ENCODE measurements around the gene APOL4. TPM values are rescaled to one million over a fixed set of nuclear protein-coding genes. Genes with fewer than 3 reads are reported as not detected.

APOL4 gene
- 1.8 and 2.9 TPM in 2 replicates for total RNA-seq

GRCh38 chr22:36201630-36202319 is at the start of gene APOL4:
APOL4 (minus strand) TSS chr22:36201809; CDS start chr22:36201734, 75 bp downstream.

GRCh38 chr22:36239401-36240171 is 38.0 kb upstream of the APOL4 start, which contains the start of gene APOL2:
APOL2 (minus strand) TSS chr22:36239527; CDS start chr22:36233162, 6,365 bp downstream.

GRCh38 chr22:36160499-36160942 is 41.1 kb downstream of the APOL4 start, which contains the start of gene APOL3:
APOL3 (minus strand) TSS chr22:36160755; CDS start chr22:36149055, 11,700 bp downstream.

Other genes with a start within 250 kb of the APOL4 start
- 243 and 273 TPM in 2 replicates for gene RBFOX2, start 173.0 kb downstream of the APOL4 start, total RNA-seq
- 15.4 and 19.1 TPM in 2 replicates for gene APOL3, start 41.1 kb downstream of the APOL4 start, total RNA-seq
- 64.3 and 84.6 TPM in 2 replicates for gene APOL2, start 37.7 kb upstream of the APOL4 start, total RNA-seq
- 2.3 and 3.3 TPM in 2 replicates for gene APOL1, start 51.3 kb upstream of the APOL4 start, total RNA-seq
- 1,214 and 1,222 TPM in 2 replicates for gene MYH9, start 186.2 kb upstream of the APOL4 start, total RNA-seq